Glutamatergic neuron (in vitro differentiated cells): Measurements from ENCODE around the gene BLTP3B. TPM values are rescaled to one million over a fixed set of nuclear protein-coding genes. Genes with fewer than 3 reads are reported as not detected.
"Not testable (repeated sequence)": the region's sequence is repeated elsewhere in the genome, so short reads cannot be mapped to it uniquely, and the experiment has no call there.

ENCODE experiments used
- DNase-seq: peaks from one replicate; pipeline ENCODE4 v3.0.0; 2022
- H3K27ac Mint-ChIP-seq: one replicate; pipeline ENCODE4 v1.8.0; 2020; ENCODE audit warnings: mild to moderate bottlenecking, mixed read lengths, inconsistent platforms; ENCODE audit not compliant: unreplicated experiment
- H3K27me3 Mint-ChIP-seq: one replicate; pipeline ENCODE4 v1.8.0; 2020; ENCODE audit warnings: mild to moderate bottlenecking, moderate library complexity, mixed read lengths, inconsistent platforms; ENCODE audit not compliant: unreplicated experiment
- H3K36me3 Mint-ChIP-seq: one replicate; pipeline ENCODE4 v1.8.0; 2020; ENCODE audit warnings: mild to moderate bottlenecking, mixed read lengths, inconsistent platforms; ENCODE audit not compliant: unreplicated experiment
- H3K4me1 Mint-ChIP-seq: one replicate; pipeline ENCODE4 v1.8.0; 2020; ENCODE audit warnings: mild to moderate bottlenecking, low read depth, mixed read lengths, inconsistent platforms; ENCODE audit not compliant: unreplicated experiment
- H3K4me3 Mint-ChIP-seq: one replicate; pipeline ENCODE4 v1.8.0; 2020; ENCODE audit warnings: mild to moderate bottlenecking, mixed read lengths, inconsistent platforms; ENCODE audit not compliant: unreplicated experiment
- H3K9me3 Mint-ChIP-seq: one replicate; pipeline ENCODE4 v1.8.0; 2020; ENCODE audit warnings: mild to moderate bottlenecking, moderate library complexity, mixed read lengths, inconsistent platforms; ENCODE audit not compliant: unreplicated experiment
- CTCF ChIP-seq: fragments of 200-600 bp; sonication (generic); IDR thresholded peaks from one replicate; pipeline ENCODE4 v1.5.0; 2021; ENCODE audit not compliant: partially characterized antibody, unreplicated experiment
- long read RNA-seq: library from polyadenylated mRNA; unstranded; transcript quantifications from one replicate; pipeline ENCODE4 v2.0.0, GENCODE V29; 2020; ENCODE audit not compliant: unreplicated experiment
- total RNA-seq: library from RNA; stranded (reverse); fragmentation: NEBNext Ultra II Directional; extraction: Animal tissue kit (Norgen Biotek cat#: 25700); gene quantifications from one replicate; pipeline ENCODE4 v1.2.1, GENCODE V29; 2021; ENCODE audit not compliant: unreplicated experiment

BLTP3B gene
- total RNA-seq = 25.7 TPM
- long read RNA-seq, partial matches to known transcripts = 0 of 1 reads
- long read RNA-seq, other reads (novel, unspliced or antisense) = 1 of 1 reads

- peaks cover 14% of the 10 kb centered on the region for H3K4me1 Mint-ChIP-seq
- H3K27me3 Mint-ChIP-seq = peaks cover 2% of the 10 kb centered on the region
- peak; percentile 96 for DNase-seq
- peak within 1 kb of the TSS; percentile 95 for H3K4me3 Mint-ChIP-seq
- H3K36me3 Mint-ChIP-seq = no peaks in the 10 kb centered on the region
- H3K9me3 Mint-ChIP-seq = peaks cover 5% of the 10 kb centered on the region
- peak within 1 kb of the TSS; percentile 94 for H3K27ac Mint-ChIP-seq
- no peak for TF ChIP-seq CTCF
These were observed at the start of gene BLTP3B for GRCh38 chr12:100142851-100143559. Gene BLTP3B (minus strand): TSS chr12:100142874. CDS start chr12:100142635, 239 bp downstream.

- Mint-ChIP-seq H3K4me3 (no peak overlapping the region), H3K27me3 (peaks cover 3% of the 10 kb centered on the region), H3K27ac (no peak overlapping the region), H3K9me3 (peaks cover 2% of the 10 kb centered on the region), H3K36me3 (no peaks in the 10 kb centered on the region), H3K4me1 (peaks cover 15% of the 10 kb centered on the region)
- no peak for TF ChIP-seq CTCF
- no peak for DNase-seq
These were observed 47.1 kb upstream of the BLTP3B start for GRCh38 chr12:100189636-100190394.

GRCh38 chr12:100188888-100189635 is 46.4 kb upstream of the BLTP3B start:
- H3K9me3 Mint-ChIP-seq, H3K36me3 Mint-ChIP-seq, H3K4me3 Mint-ChIP-seq, H3K27me3 Mint-ChIP-seq, DNase-seq, H3K27ac Mint-ChIP-seq: not testable (repeated sequence)
- H3K4me1 Mint-ChIP-seq = peaks cover 17% of the 10 kb centered on the region

- H3K4me1 Mint-ChIP-seq = peaks cover 17% of the 10 kb centered on the region
- no peak for TF ChIP-seq CTCF
- H3K36me3 Mint-ChIP-seq = no peaks in the 10 kb centered on the region
- peaks cover 3% of the 10 kb centered on the region for H3K27me3 Mint-ChIP-seq
- peaks cover 2% of the 10 kb centered on the region for H3K9me3 Mint-ChIP-seq
- no peak overlapping the region for H3K4me3 Mint-ChIP-seq
- H3K27ac Mint-ChIP-seq = no peak overlapping the region
- DNase-seq = no peak
These were observed 45.3 kb upstream of the BLTP3B start for GRCh38 chr12:100187857-100188519.

- Mint-ChIP-seq H3K36me3 (no peaks in the 10 kb centered on the region), H3K4me1 (peaks cover 17% of the 10 kb centered on the region), H3K4me3 (no peak overlapping the region), H3K27ac (no peak overlapping the region), H3K27me3 (no peaks in the 10 kb centered on the region), H3K9me3 (peaks cover 2% of the 10 kb centered on the region)
- no peak for TF ChIP-seq CTCF
- no peak for DNase-seq
These were observed 44.4 kb upstream of the BLTP3B start for GRCh38 chr12:100187068-100187467.
